ENCODE results near the gene RBBP6. TPM values are rescaled to one million over a fixed set of nuclear protein-coding genes. Genes with fewer than 3 reads are reported as not detected.

The RBBP6 gene
- total RNA-seq, 4 donors from 2014 or later = 38.5 to 67.5 (median 58.5) TPM

DNA sequence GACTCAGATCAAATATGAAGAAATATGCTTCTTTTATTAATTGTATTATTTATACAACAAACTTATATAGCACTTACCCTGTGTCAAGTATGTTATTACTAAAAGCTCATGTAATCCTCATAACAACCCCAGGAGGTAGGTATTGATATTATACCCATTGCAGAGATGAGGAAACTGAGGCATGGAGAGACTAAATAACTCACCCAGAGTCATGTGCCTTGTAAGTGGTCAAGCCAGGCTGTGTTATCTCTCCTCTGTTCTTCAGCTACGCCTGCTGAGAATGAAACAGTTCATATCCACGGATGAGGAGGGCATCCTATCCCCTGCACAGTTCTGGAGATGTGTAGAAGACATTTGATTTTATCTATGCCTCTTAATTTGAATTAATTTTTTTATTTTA is 78.1 kb downstream of the RBBP6 start:
- Histone ChIP-seq H3K27ac (no peak overlapping the region), H3K36me3 (no peaks in the 10 kb centered on the region), H3K9me3 (no peaks in the 10 kb centered on the region), H3K4me1 (no peaks in the 10 kb centered on the region), H3K4me3 (no peak overlapping the region), H3K27me3 (no peaks in the 10 kb centered on the region)
- WGBS, 2 donors (ENCODE audit: low coverage in 1 of 2) = 73 to 98% methylated on average over 2 of the region's 2 CpGs
- no peak for DNase-seq
- intact Hi-C loops (cut with DNase I; ENCODE audit: low total_unique reads) (no loop called here), in situ Hi-C loops (cut with MboI; ENCODE audit: low pct_ligation_motif_present in 1 of 4, low pct_unique_long_range_greater_than_20kb in 1 of 4, low sequenced_read_pairs in 3 of 4) (no loop called here)
- TF ChIP-seq POLR2AphosphoS5 (IDR thresholded peaks at IDR 0.05) (no peak), EP300 (IDR thresholded peaks at IDR 0.05; ENCODE audit: low read depth) (no peak), POLR2A (IDR thresholded peaks at IDR 0.05) (no peak), CTCF (IDR thresholded peaks at IDR 0.05) (no peak)

Other genes starting within 250 kb of the RBBP6 start
- 10 to 100 TPM; 48.2 to 77.2 (median 54.8) TPM for gene TNRC6A, start 190.1 kb downstream of the RBBP6 start, total RNA-seq